HG03342 (cell line): Measurements from ENCODE around the gene NEK2.
A peak's percentile ranks its signal among the peaks of the same experiment; 100 is the strongest.
"Not testable (repeated sequence)": the region's sequence is repeated elsewhere in the genome, so short reads cannot be mapped to it uniquely, and the experiment has no call there.

Experiments
- ATAC-seq: cut with Tn5 transposase; IDR thresholded peaks from one replicate; pipeline ENCODE4 v1.9.1; 2021; ENCODE audit warnings: mild to moderate bottlenecking, moderate library complexity; ENCODE audit not compliant: unreplicated experiment

The NEK2 gene

DNA sequence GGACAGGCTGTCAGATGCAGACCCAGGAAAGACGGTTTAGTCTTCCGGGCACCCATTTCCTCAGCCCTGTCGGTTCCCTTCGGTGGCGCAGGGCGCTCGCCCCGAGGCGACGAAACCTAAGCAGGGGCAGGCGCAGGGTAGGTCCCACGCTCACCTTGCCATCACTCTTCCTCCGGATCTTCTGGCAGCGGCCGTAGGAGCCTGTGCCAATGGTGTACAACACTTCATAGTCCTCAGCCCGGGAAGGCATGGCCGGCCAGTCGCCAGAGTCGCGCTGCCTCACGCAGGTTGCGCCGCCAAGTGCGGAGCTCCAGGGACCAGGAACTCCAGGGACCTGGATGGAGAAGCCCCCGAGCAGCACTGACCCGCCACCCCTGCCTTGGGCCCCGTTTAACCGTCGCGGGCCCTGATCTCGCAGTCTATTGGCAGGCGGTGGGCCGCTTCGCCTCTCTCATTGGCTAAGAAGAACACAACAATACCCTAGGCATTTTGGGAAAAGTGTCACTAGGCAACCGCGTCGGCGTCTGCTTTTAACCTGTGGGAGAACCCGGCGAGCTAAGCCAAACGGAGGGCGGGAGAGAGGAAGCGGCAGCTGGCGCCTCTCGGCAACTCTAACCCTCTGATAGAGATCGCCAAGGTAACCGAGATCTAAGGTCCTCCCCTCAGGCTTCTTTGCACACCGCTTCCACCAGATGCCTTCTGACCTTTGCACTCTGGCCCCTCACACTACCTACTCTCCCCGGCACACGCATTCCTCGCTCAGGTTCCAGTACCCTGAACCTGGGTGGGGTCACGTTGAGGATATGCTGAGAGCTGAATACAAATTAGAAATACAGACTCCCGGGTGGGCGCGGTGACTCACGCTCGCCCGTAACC is at the start of gene NEK2:
NEK2 (minus strand) TSS at position 392 of the 876 bp plus-strand sequence; CDS start at position 250, 142 bp downstream.
- peak; percentile 93 for ATAC-seq

DNA sequence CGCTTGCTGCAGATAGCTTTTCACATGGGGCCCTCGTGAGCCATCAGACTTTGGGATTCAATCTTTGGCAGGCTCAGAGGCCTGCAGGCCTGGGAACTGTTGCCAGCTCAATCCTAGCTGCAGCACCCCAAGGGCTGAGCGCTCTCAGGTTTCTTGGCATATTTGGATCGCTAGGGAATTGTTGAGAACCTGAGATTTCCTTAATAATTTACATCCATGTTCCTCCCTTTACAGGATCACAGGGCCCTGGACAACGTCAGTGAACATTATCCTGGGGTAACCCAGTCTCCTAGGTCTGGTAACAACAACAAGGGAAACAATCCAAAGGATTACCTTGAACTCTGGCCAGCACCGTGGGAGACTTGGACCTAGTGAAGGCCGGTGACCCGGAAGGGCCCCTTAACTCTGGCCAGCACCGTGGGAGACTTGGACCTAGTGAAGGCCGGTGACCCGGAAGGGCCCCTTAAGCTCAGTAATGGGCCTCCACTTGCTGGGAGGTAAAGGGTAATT is 49.3 kb upstream of the NEK2 start:
- ATAC-seq: no peak

DNA sequence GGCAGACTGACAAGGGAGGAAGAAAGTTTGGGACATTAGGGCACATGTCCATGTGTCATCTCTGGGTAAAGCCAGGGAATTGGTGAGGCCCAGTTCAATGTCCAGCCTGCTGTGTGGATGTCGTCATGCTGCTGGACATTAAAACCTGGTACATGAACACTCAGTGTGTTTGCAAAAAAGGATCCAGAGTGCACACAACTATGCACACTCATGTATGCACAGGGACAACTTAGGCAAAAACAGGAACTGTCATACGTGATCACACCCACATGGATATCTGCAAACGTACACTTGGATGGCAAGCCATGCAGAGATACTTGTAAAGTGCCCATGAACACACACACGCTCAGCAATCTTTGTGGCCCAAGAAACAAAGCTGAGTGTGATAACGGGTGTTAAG is 47.9 kb upstream of the NEK2 start:
- no peak for ATAC-seq

DNA sequence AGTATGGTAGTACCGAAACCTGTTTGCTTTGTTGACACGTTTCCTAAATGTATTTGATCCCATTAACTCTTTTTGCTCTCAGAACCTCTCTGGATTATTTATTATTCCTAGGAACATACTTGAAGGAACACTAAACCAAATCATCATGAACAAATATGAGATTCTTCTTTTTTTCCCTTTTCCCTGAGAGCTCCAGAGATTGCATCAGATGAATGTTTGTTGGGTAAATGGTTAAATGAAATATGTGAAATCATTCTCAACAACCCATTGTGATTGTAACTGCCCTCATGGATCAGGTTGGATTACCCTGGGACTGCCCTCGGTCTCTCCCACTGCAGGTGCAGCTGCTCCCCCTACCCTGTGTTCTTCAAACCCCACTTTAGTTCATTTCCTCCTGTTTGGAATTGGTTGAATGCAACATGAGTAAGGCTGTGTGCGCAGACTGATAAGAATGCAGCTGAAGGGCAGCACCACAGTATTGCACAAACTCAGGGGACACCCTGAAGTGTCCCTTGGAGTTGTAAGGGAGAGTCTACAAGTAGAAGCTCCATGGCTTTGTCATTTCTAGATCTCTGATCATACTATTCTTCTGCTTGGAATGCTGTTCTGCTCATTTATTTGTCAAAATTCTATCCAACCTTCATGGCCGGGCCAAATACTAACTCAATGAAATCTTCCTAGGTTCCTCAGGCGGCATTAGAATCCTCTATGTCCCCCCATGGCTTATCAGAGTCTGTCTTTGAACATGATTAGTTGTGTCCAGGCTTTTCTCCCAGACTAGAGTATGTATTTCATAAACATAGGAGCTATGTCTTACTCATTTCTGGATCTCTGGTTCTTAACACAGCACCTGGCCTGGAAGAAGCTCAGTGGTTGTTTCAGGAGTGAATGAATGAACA is 47.1 kb upstream of the NEK2 start:
- no peak for ATAC-seq

DNA sequence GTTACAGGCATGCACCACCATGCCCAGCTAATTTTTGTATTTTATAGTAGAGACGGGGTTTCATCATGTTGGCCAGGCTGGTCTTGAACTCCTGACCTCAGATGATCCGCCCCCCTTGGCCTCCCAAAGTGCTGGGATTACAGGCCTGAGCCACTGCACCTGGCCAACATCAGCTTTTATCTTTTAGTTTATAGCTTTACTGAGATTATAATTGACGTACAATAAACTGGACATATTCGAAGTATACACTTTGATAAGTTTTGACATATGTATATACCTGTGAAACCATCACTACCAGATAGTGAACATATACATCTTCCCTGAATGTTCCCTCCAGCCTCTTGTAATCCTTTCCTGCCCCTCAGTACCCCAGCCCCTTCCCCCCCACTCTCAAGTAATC is 41.1 kb upstream of the NEK2 start:
- ATAC-seq: not testable (repeated sequence)

DNA sequence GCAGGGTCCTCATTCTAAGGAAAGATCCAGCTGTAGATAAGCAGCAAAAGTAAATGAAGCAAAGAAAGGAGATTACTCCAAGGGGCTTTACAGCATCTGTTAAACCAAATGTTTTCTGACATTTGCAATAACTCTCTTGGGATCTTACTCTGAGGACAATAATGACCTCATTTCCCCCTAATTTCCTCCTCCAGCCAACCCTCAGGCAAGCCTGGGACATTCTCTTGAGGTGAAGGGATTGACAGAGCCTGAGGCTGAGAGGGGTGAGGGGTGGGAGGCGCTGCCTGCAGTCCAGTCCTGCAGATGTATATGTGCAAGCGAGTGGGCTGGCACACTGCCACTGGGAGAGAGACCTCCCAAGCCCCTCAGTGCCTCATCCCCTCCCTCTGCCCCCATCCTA is 40.5 kb upstream of the NEK2 start:
- no peak for ATAC-seq

DNA sequence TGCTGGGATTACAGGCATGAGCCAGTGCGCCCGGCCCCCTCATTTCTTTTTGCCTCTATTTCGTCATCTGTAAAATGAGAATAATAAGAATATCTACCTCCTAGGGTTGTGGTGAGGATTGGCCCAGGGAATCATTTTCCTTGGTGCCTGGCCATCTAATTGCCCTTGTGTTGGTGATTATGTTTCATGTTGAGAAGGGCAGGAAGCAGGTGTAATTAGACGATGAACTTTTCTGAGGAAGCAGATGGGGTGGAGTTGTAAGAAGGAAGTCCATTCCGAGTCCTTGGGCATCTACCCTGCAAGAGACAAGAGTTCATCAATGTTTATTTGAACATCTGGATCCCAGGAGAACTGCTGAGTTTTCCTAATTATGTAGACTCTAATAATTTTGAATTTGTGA is 38.7 kb upstream of the NEK2 start:
- ATAC-seq: no peak

- ATAC-seq: no peak
Observed at GRCh38 chr1:211713231-211713630, 37.8 kb upstream of the NEK2 start.

DNA sequence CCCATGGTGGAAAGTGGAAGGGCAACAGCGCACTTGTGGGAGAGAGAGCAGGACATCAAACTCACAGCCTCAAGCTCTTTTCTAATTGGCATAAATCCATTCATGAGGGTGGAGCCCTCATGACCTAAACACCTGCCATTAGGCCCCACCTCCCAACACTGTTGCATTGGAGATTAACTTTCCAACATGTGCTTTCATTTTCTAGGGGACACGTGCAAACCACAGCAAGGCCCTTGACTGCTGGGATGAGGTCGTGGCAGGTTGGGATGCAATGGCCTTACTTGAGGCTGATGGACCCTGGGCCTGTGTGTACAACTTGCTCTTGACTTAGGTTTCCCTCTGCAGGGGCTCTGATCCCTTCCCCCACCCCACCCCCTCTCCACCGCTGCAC is 35.9 kb upstream of the NEK2 start:
- ATAC-seq: no peak

- no peak for ATAC-seq
Observed at GRCh38 chr1:211710566-211711314, 35.3 kb upstream of the NEK2 start.

DNA sequence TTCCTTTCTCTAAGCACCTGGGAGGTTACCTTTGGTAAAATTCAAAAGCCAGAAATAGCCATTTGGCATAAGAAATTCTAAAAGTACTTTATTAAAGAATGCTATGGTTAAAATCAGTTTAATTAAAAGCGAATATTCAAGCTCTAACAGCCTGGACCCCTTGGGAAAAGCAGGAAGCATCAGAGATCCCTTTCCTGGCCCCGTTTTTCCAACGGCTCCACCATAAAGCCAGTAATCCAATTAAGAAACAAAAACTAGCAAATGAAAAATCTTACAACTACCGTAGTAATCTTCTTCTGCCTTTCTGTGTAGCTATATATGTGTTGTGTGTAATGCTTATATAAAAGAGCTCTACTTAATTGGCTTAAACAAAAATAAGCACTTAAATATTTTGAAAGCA is 33.5 kb upstream of the NEK2 start:
- ATAC-seq: no peak

DNA sequence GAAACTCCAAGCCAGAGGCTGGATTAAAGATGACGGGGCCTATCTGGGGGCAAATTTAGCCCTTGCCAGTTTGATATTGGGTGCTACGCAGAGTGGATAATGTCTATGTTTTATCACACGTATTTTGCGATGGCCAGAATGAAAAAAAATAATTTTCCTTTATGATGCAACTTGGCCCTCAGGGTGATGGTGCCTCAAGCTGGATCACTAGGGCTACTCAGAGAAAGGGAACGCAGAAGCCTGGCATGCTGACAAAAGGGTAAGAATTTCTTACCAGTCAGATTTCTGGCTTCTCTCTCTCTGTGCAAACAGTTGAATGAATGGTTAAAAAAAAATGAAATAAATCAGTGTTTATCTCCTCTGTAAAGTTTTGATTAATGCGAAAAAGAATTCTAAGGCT is 32.6 kb upstream of the NEK2 start:
- no peak for ATAC-seq

- ATAC-seq: no peak
Observed at GRCh38 chr1:211705467-211706091, 30.2 kb upstream of the NEK2 start.

GRCh38 chr1:211704543-211704942 is 29.1 kb upstream of the NEK2 start:
- ATAC-seq: no peak

DNA sequence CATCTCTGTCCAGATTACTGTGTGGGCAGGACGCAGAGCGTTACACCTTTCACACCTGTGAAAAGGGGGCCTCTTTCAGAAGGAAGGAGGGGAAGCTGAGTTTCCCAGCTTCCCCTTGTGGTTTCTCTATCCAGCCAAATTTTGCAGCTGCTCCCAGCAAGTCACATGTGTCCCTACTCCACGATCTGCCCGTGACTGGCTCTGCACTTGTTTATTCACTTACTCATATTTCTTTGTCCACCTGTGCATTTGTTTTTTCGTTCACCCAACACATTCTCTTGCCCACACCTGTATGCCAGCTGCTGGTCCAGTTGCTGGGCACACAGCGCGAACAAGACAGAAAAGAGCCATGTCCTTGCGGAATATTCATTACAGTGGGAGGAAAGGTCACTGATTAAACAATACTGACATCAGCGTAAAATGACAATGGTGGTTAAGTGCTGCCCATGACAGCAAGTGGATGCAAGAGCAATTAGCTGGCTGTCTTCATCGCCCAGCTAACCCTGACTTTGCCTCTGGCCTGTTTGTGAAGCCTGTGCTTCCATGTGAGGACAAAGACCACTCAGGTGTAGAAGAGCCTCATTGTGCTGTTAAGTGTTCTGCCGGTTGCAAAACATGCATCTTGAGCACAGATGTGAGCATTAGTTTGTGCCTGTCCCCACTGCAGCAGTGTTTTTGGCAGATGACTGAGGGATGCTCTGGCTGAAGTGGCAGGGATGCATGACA is 28.6 kb upstream of the NEK2 start:
- no peak for ATAC-seq

- no peak for ATAC-seq
Observed at GRCh38 chr1:211701733-211702132, 26.3 kb upstream of the NEK2 start.

DNA sequence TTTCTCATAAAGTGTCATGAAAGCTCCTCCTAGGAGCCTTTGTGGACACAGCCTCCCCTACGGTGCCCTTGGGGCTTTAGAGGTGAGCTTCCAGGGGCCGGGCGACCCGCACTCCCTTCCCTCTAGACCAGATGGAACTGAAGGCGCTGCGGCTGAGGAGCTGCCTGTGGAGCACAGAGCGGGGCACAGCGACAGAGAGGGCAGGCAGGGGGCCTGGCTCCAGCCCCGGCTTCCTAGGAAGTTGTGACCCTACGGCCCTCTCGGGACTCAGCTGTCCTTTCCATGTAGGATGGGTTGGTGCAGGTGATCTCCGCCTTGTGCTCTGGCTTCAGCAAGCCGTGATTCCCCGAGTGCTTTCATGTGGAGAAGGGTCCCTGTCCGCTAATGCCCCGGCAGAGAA is 23.6 kb upstream of the NEK2 start:
- ATAC-seq: no peak

DNA sequence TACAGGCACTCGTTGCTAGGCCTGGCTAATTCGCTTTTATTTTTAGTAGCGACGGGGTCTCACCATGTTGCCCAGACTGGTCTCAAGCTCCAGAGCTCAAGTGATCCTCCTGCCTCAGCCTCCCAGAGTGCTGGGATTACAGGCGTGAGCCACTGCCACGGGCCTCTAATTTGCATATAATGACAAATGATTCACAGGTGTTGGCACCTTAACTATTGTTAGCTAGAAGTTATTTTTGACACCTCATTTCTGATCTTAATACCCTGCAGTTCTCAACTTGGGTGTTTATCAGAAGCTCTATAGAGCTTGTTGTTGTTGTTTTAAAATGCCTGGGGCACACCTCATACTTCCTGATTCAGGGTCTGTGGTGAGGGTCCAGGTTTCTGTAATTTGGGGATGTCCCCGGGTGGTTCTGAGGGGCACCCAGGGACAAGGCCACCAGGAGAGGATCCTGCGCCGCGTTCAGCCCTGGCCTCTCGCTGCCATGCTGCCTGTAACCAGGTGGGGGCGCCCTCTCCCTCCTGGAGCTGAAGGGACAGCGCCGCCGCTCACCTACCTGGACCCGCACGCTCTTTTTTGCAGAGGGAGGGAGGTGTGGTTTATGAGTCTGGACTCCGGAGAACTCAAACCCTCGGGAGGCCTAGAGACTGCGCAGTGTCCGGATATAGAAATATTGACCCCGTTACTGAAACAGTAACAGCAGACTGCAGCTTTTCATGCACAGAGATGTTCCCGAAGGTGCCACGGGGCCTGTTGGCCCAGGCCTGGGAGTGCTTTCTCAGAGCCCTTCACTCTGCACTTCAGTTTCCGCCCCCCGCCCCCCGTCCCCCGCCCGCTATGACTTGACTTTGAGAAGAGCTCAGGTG is 23.0 kb upstream of the NEK2 start:
- ATAC-seq: peak; percentile 42

GRCh38 chr1:211697356-211697755 is 21.9 kb upstream of the NEK2 start:
- peak; percentile 83 for ATAC-seq
